ENCODE data around the gene NAXD.

DNA sequence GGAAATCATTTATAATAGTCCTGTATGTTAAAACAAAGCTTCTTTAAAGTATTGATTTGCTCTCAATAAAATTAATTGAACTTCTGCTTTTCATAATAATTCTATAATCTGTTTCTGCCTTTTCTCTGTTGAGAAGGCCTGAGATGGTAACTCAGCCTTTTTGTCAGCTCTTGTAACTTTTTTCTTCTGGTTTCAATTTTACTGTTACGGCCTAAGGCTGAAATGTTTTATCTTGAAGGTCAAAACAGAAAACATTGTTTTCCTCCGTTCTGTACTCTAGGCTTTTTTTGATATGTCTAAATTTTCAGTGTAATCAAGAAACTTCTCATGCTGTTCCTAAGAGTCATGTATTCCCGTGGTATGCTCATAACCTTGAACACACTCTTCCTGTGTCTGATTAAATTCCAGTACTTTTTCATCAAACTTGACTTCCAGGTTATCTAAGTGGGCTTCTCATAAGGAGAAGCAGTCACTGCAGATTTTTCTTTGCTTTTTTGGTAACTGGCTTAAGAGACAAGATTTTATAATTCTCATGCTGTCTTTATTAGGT lies 7.6 kb upstream of the NAXD start:
- TF ChIP-seq, protein P1, sequence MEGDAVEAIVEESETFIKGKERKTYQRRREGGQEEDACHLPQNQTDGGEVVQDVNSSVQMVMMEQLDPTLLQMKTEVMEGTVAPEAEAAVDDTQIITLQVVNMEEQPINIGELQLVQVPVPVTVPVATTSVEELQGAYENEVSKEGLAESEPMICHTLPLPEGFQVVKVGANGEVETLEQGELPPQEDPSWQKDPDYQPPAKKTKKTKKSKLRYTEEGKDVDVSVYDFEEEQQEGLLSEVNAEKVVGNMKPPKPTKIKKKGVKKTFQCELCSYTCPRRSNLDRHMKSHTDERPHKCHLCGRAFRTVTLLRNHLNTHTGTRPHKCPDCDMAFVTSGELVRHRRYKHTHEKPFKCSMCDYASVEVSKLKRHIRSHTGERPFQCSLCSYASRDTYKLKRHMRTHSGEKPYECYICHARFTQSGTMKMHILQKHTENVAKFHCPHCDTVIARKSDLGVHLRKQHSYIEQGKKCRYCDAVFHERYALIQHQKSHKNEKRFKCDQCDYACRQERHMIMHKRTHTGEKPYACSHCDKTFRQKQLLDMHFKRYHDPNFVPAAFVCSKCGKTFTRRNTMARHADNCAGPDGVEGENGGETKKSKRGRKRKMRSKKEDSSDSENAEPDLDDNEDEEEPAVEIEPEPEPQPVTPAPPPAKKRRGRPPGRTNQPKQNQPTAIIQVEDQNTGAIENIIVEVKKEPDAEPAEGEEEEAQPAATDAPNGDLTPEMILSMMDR (IDR thresholded peaks at IDR 0.05): no peak
- no peak for TF ChIP-seq POLR2A (IDR thresholded peaks at IDR 0.05)
- no peak for TF ChIP-seq POLR2AphosphoS5 (IDR thresholded peaks at IDR 0.05)

Data from gastroesophageal sphincter (tissue), 3 donors.